GM18517 (cell line): ENCODE measurements around the gene SLC45A1.

ENCODE experiments used
- ATAC-seq: cut with Tn5 transposase; IDR thresholded peaks from one replicate; pipeline ENCODE4 v1.9.1; 2021; ENCODE audit warnings: mild to moderate bottlenecking, moderate library complexity; ENCODE audit not compliant: unreplicated experiment

SLC45A1 gene

DNA sequence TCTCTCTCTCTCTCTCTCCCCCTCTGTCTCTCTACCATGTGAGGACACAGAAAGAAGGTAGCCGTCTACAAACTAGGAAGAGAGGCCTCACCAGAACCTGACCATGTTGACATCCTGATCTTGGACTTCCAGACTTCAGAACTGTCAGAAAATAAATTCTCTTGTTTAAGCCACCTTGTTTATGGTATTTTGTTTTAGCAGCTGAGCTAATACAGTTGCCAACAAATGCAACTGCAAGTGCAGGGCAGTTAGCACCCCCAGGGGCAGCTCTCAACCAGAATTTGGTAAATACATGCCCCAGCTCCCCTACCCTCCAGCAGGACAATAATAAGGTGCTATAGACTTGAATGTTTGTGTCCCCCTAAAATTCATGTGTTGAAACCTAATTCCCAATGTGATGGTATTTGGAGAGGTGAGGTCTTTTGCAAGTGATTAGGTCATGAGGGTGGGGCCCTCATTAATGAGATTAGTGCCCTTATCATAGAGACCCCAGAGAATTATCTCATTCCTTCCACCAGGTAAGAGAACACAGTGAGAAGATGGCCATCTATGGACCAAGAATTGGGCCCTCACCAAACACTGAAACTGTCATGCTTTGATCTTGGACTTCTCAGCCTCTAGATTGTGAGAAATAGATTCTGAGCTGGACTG, 6.7 kb upstream of the SLC45A1 start:
- ATAC-seq, result no peak

DNA sequence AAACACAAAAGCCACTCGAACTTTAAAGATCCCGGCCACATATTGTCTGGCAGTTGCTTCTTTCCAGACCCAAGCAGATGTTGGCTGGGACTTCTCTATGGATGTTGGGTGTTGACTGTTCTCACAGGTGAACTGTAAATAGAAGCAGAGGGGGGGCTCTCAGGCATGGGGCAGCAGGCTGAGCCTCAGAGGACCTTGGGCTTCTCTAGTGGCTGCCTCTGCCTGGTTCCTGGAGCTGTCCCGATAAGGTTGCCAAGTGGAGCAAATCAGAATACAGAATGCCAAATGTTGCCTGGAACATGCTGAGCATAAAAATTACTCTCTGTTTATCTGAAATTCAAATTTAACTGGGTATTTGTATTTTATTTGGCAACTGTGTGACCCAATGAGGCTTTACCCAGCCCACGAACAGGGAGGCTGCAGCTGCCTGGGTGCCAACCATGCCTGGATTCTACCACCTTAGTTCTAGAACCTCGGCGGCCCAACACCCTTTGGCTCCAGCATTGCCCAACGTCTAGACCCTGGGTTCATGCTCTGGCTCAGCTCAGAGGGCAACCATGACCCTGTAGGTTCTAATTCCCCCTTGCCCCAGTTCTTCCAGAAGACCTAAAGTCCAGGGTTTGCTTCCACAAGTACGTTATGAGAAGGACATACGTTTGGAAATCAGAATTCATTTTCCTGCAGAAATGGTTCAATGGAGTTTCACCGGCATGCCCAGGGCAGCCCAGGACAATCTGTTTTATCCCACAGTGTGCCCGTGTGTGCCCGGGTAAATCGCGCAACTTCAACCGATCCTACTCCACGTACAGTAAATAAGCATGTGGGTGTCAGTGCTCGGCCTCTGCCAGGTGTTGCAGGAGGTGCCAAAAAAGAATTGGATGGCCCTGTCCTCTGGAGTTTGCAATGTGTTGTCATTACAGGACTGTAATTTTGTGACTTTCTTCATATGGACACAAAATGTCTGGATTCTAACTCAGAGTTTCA, 5.4 kb upstream of the SLC45A1 start:
- no peak for ATAC-seq

GRCh38 chr1:8313231-8313630, 4.7 kb upstream of the SLC45A1 start:
- no peak for ATAC-seq

- ATAC-seq, result no peak
Observed at GRCh38 chr1:8314346-8315280, 3.3 kb upstream of the SLC45A1 start.

GRCh38 chr1:8315573-8316475, 2.1 kb upstream of the SLC45A1 start:
- no peak for ATAC-seq

GRCh38 chr1:8318436-8318835, 522 bp downstream of the SLC45A1 start:
- no peak for ATAC-seq

GRCh38 chr1:8321612-8322011, 3.7 kb downstream of the SLC45A1 start:
- no peak for ATAC-seq

- no peak for ATAC-seq
Observed at GRCh38 chr1:8323706-8324105, 5.8 kb downstream of the SLC45A1 start.

- ATAC-seq, result no peak
Observed at GRCh38 chr1:8324176-8324810, 6.4 kb downstream of the SLC45A1 start.

DNA sequence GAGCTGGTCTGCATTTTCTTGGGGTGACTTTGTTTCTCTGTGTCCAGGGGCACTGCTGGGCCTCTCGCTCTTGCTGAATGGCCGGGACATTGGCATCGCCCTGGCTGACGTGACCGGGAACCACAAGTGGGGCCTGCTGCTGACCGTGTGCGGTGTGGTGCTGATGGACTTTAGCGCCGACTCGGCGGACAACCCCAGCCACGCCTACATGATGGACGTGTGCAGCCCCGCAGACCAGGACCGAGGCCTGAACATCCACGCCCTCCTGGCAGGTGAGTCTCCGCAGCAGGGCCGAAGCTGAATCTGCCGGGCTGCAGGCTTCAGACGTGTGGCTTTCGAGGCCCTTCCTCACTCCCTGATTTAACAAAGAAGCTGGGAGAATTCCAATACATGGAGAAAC, 7.9 kb downstream of the SLC45A1 start:
- no peak for ATAC-seq

- ATAC-seq, result no peak
Observed at GRCh38 chr1:8326265-8326664, 8.4 kb downstream of the SLC45A1 start.

- ATAC-seq, result no peak
Observed at GRCh38 chr1:8328271-8328670, 10.4 kb downstream of the SLC45A1 start.

- ATAC-seq, result no peak
Observed at GRCh38 chr1:8329439-8329838, 11.5 kb downstream of the SLC45A1 start.

GRCh38 chr1:8329858-8330257, 11.9 kb downstream of the SLC45A1 start:
- ATAC-seq, result no peak

GRCh38 chr1:8330271-8331125, 12.6 kb downstream of the SLC45A1 start:
- no peak for ATAC-seq

DNA sequence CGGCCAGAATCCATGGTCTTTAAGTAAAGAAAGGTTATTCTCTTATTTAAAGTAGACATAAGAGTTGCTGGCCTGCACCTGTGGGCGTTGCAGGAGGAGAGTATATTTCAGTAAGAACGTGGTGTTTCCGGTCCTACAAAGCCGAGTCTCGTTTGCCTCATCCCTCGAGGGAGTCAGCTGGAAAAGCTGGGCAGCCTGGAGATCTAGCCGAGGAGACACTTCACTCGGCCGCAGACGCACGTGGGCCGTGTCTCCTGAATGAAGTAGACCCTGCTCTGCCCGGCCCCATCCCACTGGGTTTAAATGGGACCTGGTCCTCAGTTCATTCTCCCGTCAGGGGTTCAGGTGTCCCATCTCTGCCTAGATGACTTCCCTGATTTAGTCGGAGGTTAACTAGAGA, 14.9 kb downstream of the SLC45A1 start:
- no peak for ATAC-seq

GRCh38 chr1:8333246-8333987, 15.5 kb downstream of the SLC45A1 start:
- ATAC-seq, result no peak
